Mucosa of descending colon (tissue), 3 donors: ENCODE data around the gene PSRC1. TPM values are rescaled to one million over a fixed set of nuclear protein-coding genes. Genes with fewer than 3 reads are reported as not detected.

Source experiments
- ATAC-seq: fragments of 200-7000 bp; cut with Tn5 transposase; one replicate; pipeline ENCODE4 v1.9.1; 2020; ENCODE audit warnings: mild to moderate bottlenecking, moderate library complexity
- DNase-seq, 3 donors: peaks; one replicate each; pipeline ENCODE4 v3.0.0-alpha.2; 2020
- H3K36me3 ChIP-seq: fragments of 200-600 bp; one replicate; pipeline ENCODE4 v1.8.0; 2021; ENCODE audit warnings: low read depth, mild to moderate bottlenecking
- H3K4me1 ChIP-seq: fragments of 200-600 bp; one replicate; pipeline ENCODE4 v1.8.0; 2021; ENCODE audit warnings: low read depth, mild to moderate bottlenecking
- H3K4me3 ChIP-seq: fragments of 200-600 bp; one replicate; pipeline ENCODE4 v1.8.0; 2021; ENCODE audit warnings: mild to moderate bottlenecking
- H3K9me3 ChIP-seq: fragments of 200-600 bp; one replicate; pipeline ENCODE4 v1.8.0; 2021; ENCODE audit warnings: mild to moderate bottlenecking
- CTCF ChIP-seq: fragments of 200-600 bp; IDR thresholded peaks from one replicate; pipeline ENCODE4 v1.8.0; 2022; ENCODE audit warnings: antibody characterized with exemption, mild to moderate bottlenecking
- intact Hi-C, 2 donors: fragments of 100-400 bp; cut with DNase I in 1 of 2; cut with micrococcal nuclease in 1 of 2; formaldehyde crosslinking; loops; one replicate each; pipeline versions ENCODE4 v1.11.0 to v1.11.1; 2022; cut with DNase I, micrococcal nuclease
- total RNA-seq, 3 donors: library from RNA; stranded (reverse); fragmentation: NEBNext Ultra II Directional in 2 of 3; extraction: Animal tissue kit (Norgen Biotek cat#: 25700) in 2 of 3; gene quantifications; one replicate each; pipeline versions ENCODE4 v1.2.1 to v1.2.4, GENCODE V29; 2021 to 2023
- donor health status: DM: no; HTN: no; CAD: no; lungs with moderate emphysema.
- donor health status: DM: no; HTN: no; CAD: no.
- donor health status: DM: no; HTN: yes; CAD: no.

Gene PSRC1
- total RNA-seq, 3 donors from 2014 or later, result 3.4 to 9.0 (median 4.2) TPM

GRCh38 chr1:109269212-109269980, 13.5 kb downstream of the PSRC1 start:
- intact Hi-C loops, result no loop called here
- Histone ChIP-seq H3K36me3 (no peaks in the 10 kb centered on the region), H3K4me1 (peaks cover 1% of the 10 kb centered on the region), H3K9me3 (no peaks in the 10 kb centered on the region), H3K4me3 (no peak overlapping the region)
- DNase-seq, result peak in 1 of 3 donors; percentile 49
- TF ChIP-seq CTCF, result no peak
- ATAC-seq, result no peak

GRCh38 chr1:109268431-109269211, 14.3 kb downstream of the PSRC1 start:
- H3K4me1 ChIP-seq, result no peaks in the 10 kb centered on the region
- intact Hi-C loops, result no loop called here
- DNase-seq (peak in 1 of 3 donors; percentile 34), ATAC-seq (no peak)
- no peaks in the 10 kb centered on the region for H3K36me3 ChIP-seq
- no peaks in the 10 kb centered on the region for H3K9me3 ChIP-seq
- no peak for TF ChIP-seq CTCF
- no peak overlapping the region for H3K4me3 ChIP-seq

GRCh38 chr1:109267743-109268300, 15.1 kb downstream of the PSRC1 start:
- intact Hi-C loops, result no loop called here
- Histone ChIP-seq H3K9me3 (no peaks in the 10 kb centered on the region), H3K36me3 (no peaks in the 10 kb centered on the region)

GRCh38 chr1:109266965-109267364, 16.0 kb downstream of the PSRC1 start:
- intact Hi-C loops, result no loop called here
- Histone ChIP-seq H3K9me3 (no peaks in the 10 kb centered on the region), H3K4me3 (no peak overlapping the region), H3K36me3 (no peaks in the 10 kb centered on the region), H3K4me1 (no peaks in the 10 kb centered on the region)
- no peak for ATAC-seq
- peak in 1 of 3 donors; percentile 46 for DNase-seq
- no peak for TF ChIP-seq CTCF

More at GRCh38 chr1:109267743-109268300, 15.1 kb downstream of the PSRC1 start:
- no peak overlapping the region for H3K4me3 ChIP-seq
- no peak for ATAC-seq
- no peaks in the 10 kb centered on the region for H3K4me1 ChIP-seq
- no peak for DNase-seq
- TF ChIP-seq CTCF, result no peak

GRCh38 chr1:109265741-109266330, 17.1 kb downstream of the PSRC1 start:
- H3K4me3 ChIP-seq, result no peak overlapping the region
- no peaks in the 10 kb centered on the region for H3K9me3 ChIP-seq
- DNase-seq (peak in 1 of 3 donors; percentile 31), ATAC-seq (no peak)
- no peaks in the 10 kb centered on the region for H3K4me1 ChIP-seq
- no peak for TF ChIP-seq CTCF
- intact Hi-C loops, result no loop called here
- no peaks in the 10 kb centered on the region for H3K36me3 ChIP-seq
